ENCODE measurements around the gene MRPL23.
A peak's percentile ranks its signal among the peaks of the same experiment; 100 is the strongest.

The MRPL23 gene

DNA sequence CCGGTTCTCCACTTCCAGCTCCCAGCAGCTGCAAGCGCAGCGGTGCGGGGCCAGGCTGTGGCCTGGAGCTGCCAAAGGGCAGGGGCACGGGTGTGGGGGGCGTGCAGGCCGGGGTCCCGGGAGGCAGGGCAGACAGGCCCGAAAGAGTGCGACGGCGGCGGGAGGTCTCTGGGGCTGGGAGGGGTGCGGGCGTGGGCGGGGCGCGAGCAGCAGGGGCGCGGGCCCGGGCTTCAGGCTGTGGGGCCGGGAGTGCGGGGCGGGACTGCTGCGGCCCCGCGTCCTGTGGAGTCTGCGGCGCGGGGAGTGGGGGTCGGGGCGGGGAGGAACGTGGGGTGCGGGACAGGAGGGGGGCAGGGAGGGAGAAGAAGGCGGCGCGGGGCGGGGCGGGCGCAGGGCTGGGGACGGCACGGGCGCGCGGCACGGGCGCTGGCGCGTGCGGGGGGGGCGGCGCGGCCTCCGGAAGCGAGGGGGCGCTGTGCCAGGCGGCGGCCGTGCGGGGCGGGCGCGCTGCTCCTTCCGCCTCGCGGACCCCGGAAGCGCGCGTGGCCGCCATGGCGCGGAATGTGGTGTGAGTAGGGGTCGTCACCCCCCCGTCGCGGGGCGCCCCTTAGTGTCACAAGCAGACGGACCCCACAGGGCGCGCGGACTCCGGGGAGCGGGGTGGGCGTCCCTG lies at the start of gene MRPL23:
TSS of gene MRPL23 (plus strand) at position 521 of the 673 bp plus-strand sequence. CDS start at position 552, 31 bp downstream.
- no peak for DNase-seq

DNA sequence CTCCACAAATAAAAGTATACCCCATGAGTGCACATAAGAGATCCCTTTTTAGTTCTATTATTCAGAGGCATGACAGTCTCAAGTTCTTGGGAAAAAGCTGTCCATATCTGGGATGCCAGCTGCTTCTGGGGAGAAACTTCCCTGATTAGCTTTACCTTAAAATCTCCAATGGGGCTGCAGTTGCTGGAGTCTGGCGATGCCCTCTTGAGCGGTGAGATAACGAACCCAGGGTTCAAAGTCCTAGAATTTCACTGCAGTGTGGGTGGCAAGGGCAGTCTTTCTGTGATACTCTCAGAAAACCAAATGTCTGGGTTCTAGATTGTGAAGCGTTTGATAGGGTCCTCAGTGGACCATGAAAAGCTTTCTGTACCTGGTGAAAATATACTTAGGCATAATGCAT lies 48.0 kb upstream of the MRPL23 start:
- DNase-seq: no peak

DNA sequence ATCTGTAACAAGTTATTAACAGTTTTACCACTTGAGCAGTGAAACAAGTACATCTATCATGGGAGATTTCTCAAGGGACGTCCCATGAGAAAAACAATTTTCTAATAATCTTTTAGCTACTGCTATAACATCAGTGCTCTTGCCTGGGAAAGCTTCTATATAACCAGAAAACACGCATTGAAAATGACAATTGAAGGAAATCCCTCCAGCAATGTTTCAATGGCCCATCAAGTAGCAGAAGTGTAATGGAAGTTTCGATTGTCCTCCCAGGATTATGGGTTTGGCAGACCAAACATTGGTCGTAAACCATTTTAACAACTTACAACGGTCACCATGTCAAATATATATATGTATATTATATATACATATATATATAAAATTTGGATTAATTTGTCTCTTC lies 47.4 kb upstream of the MRPL23 start:
- DNase-seq: no peak

GRCh38 chr11:1906181-1906580 lies 41.0 kb upstream of the MRPL23 start:
- DNase-seq: no peak

DNA sequence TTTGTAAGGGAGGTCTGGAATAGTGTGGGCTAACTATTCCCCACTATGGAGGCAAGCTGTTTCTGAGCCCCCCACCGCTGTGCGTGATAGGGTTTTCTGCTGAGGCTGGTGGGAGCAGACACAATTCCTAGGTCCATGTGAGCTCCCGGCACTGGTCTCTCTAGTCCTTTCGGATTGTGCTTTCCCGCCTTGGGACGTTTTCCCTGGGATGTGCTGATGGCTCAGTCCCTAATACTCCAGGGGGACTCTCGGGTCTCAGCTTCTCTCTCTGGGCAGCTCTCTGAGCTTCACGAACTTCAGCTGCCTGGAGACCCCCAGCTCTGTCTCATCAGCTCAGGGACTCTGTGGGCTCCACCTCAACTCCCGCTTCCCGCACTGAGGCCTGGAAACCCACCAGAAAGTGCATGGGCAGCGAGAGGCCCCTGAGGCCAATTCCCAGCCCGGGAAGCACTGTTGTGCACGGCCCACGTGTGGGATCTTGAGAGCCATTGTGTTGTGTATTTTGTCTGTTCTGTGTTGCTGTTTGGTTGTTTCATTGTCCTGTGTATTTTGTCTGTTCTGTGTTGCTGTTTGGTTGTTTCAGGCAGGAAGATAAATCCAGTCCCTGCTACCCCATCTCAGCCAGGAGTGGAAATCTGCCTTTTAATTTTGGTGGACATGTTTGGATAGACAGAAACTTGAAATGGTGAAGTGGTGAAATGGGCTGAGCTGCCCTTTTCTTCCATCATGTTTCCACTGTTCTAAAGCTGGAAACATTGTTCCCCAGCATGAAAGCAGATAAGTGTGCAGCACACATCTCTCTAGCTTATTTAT lies 40.3 kb upstream of the MRPL23 start:
- DNase-seq: no peak

DNA sequence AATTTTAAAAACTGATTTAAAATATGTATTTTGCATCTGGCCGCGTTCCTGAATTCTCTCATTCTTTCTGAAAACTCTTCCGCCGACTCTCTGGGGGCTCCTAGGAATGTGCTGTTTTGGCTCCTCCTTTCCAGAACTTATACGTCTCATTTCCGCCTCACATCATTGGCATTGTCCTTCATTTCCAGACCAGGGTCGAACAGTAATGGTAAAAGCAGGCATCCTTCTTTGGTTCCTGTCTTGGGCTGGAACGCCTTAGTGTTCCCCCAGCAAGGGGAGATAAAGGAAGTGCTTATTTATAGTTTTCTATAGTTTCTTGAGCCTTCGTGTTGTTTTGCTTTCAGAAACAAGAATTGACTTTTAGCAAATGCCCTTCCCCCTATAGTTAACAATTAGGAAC lies 38.5 kb upstream of the MRPL23 start:
- no peak for DNase-seq

GRCh38 chr11:1909524-1909923 lies 37.6 kb upstream of the MRPL23 start:
- DNase-seq: no peak

- no peak for DNase-seq
Observed at GRCh38 chr11:1912289-1912878, 34.7 kb upstream of the MRPL23 start.

DNA sequence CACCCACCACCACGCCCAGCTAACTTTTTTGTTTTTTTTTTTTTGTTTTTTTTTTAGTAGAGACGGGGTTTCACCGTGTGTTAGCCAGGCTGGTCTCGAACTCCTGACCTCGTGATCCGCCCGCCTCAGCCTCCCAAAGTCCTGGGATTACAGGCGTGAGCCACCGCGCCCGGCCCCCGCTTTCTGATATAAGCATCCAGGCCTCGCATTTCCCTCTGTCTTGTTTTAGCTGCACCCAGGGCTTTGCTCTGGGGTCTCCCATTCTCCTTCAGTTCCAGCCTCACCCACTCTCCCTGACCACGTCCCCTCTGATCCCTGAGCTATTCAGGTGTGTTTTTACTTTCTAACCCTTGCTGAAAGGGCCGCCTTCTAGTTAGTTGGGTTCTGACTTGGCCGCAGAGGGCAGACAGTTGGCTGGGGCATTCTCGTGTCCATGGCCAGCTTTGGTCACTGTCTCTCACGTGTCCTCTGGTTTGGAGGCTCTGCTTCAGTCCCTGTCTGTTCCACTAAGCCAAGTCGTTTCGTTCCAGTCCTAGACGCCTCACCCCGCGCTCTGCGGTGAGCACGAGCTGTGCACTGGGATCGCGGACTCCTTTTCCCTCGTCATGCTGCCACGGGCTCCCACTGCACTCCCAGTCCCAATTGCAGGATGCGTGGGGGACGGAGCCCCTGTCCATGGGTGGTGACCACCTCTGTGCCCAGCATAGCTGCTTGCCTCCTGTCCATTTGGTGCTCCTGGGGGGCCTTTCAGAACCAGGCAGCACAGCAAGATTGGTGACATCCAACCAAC lies 33.7 kb upstream of the MRPL23 start:
- no peak for DNase-seq

GRCh38 chr11:1915795-1916131 lies 31.4 kb upstream of the MRPL23 start:
- DNase-seq: no peak

DNA sequence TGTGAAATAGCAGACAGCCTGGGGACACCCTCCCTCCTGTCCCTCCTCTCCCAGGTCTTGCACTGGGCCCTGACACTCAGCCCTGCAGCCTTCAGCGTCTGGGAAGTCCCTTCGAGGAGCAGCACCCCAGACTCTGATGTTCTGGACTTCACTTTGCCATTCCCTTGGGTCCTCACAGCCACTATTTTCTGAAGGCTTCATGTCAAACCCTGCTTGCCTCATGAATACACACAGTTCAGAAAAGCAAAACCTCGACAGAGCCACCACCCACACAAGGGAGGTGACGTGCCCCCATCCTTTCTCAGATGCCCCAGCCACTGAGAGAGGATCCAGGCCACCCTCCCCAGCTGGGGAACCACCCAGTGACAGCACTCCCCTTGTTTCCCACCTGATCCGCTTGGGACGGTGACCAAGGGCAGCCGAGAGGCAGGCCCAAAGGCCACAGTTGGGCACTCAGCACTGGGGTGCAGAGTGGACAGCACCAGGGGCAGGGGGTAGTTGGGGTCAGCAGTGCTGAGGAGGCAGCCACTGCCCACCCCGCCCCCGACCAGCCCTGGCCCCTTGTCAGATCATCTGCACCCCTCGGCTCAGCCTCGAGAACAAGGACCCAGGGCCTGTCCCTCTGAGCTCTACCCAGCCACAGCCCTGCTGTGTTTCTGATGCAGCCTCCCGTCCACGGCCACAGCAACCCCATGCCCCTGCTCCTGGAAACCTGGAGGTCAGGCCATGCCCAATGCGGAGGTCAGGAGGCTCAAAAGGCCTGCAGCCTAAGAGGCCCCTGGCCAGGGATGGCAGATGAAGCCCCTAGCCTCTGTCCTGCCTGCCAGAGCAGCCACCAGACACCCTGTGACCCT lies 30.8 kb upstream of the MRPL23 start:
- DNase-seq: peak; percentile 28

DNA sequence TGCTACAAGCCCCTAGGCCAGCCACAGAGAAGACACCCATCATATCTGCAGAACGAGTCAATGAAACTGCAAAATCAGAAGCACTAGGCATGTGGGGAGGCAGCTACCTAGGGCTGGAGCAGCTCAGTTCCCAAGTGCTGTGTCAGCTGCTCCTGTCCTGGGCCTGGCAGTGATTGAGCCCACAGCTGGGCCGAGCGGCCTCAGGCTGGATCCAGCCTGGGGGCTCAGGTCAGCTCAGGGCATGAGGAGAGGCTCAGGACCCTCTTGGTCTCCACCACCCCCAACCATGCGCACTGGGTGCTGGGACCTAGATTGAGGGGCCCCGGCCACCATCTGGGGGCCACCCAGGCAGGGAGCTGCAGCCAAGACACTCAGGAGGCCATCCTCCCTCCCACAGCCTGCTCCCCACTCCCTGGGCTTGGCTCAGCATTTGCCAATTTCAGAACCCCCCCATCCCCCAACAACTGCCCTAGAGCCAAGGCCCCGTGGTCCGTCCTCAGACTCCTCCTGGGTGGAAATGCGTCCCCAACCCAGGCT lies 30.1 kb upstream of the MRPL23 start:
- DNase-seq: peak; percentile 33

DNA sequence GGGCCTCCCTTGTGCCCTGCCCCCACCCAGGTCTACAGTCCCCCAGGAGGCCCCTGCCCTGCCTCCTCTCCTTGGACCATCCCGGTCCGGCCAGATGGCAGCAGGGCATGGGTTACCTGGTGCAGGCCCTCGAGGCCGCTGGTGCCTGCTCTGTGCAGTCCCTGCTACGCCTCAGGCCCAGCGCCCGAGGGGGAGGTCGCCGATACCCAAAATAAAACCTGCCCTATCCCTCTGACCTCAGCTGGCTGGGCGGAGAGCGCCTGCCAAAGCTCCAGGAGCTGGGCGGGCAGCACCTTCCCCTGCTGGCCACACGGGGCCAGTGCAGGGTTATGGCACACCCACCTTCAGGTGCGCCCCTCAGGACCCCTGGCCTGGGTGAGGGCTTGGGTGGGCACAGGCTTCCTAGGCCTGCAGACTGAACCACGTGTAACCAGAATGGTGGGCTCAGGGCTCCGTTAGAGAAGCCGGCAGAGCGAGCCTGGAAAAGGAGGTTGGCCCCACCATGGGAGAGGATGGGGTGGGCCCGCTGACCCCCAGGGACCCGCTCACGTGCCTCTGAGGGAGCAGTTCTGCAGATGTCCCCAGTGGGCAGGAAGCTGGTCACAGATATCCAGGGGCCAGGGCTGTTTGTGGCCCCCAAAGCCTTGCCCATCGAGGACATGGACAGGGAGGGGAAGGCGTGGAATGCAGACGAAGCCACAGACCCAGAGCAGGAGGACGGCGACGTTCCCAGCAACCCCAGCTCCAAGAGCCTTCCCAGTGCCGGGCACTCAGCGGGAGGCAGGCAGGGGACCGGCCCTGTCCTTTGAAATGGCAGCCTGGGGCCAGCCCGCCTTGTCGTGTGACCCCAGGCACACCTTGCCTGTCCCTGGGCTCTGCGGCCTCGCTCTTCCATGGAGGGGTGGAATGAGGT lies 29.4 kb upstream of the MRPL23 start:
- DNase-seq: peak; percentile 84

- peak; percentile 70 for DNase-seq
Observed at GRCh38 chr11:1918436-1919315, 28.5 kb upstream of the MRPL23 start.

DNA sequence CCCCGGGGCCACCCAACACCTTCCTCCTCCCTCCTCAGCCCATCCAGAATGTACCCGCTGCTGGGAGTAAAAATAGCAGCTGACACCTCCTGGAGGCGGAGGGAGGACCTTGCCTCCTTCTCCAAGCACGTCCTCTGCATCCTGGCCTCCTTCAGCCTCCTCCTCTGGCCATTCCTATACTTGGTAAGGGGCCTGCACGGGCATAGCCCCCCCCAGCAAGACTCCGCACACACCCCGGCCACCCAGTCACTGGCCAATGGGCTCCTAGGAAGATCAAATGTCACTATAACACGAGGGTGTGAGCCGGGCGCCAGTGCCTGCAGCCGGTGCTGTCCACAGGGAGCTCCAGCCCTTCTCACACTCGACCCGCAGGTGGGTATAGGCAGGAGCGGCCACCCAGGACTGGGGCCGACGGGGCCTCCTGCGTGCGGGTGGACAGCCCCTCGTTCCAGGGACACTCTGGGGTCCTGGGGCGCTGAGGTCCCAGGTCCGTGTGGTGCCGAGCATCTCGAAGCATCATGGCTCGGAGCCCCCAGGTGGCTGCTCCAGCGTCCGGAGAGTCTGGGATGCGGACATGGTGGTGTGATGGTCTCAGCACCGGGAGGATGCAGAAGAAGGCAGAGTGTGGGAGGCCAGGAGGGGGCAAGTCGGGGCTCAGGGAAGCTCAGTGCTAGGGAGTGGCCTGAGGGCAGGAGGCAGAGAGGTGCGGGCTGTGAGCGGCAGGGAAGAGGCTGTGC lies 27.6 kb upstream of the MRPL23 start, which contains the start of gene TNNT3:
TSS of gene TNNT3 (plus strand) at position 313 of the 737 bp plus-strand sequence. CDS start 3,172 bp downstream, outside the sequence.
- peak; percentile 77 for DNase-seq

DNA sequence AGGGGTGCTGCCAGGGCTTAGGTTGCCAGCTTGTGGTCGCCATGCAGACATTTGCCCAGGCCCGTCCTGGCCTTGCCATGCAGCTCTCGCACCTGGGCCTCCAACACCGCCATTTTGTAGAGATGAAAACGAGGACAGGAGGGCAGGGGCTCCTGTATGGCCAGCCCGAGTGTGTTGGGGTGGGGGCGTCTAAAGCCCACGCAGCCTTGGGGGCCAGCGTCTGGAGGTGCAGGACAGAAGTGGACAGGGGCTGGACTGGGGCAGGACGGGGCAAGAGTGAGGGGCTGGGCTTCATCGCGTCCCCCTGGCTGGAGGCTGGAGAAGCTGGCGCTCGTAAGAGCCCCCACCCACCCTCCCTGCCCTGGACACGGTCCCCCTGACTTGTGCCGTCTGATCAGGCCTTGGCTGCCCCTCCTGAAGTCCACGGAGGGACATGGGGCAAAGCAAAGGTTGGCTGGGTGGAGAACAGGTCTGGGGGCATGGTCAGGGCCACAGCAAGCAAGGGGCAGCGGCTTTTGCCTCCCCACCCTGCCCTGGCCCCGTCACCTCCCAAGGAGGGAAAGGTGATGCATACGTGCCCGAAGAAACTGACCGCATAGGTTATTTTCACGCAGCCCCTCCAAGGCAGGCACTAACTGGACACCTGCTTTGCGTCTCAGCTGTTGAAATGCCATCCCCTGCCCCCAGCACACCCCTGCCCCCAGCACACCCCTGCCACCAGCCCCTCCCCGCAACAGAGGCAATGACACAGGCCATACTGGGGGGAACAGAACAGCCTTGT lies 26.8 kb upstream of the MRPL23 start:
- no peak for DNase-seq

DNA sequence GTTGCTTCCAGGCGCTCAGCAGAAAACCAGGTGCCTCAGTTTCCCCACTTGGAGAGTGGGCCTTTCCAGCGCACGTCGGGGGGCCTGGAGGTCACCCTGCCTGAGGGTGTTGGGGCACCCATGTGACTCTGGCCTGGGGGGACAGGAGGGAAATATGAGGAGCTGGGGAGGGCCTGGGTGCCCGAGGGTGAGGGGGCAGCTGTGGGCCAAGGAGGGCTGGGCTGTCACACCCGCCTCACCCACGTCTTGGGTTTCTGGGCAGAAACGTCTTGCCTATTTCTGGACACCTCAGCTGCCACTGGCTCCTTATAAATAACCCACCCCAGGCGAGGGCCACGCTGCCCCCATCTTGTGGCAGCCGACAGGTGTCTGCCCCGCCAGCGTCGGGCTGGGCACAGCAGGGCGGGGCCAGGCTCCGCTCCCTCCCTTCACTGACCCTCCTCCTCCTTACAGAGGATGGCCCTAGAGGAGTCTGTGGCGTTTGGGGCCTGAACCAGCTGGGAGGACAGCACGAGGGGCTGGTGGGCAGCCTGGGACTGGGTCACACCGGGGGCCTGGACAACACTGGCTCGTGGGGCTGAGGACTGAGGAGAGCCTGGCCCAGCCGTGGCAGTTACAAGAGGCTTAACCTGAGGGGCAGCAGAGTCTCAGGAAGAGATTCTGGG lies 26.1 kb upstream of the MRPL23 start:
- peak; percentile 54 for DNase-seq
